Hepatocyte (in vitro differentiated cells): ENCODE results near the gene TMEM40. TPM values are rescaled to one million over a fixed set of nuclear protein-coding genes. Genes with fewer than 3 reads are reported as not detected.

Source experiments
- DNase-seq: peaks from one replicate; pipeline ENCODE4 v3.0.0-alpha.2; 2016; ENCODE audit warnings: low spot score
- H2AFZ ChIP-seq: fragments of 200-600 bp; sonication (generic); 2 replicates; pipeline ENCODE4 v1.6.0; 2016; ENCODE audit warnings: antibody characterized with exemption, mild to moderate bottlenecking
- H3K27ac ChIP-seq: fragments of 200-600 bp; sonication (generic); 2 replicates; pipeline ENCODE4 v1.5.1; 2016; ENCODE audit warnings: mild to moderate bottlenecking
- H3K27me3 ChIP-seq: fragments of 200-600 bp; sonication (generic); 2 replicates; pipeline ENCODE4 v1.6.1; 2016
- H3K36me3 ChIP-seq: fragments of 200-600 bp; sonication (generic); replicated peaks from 2 replicates; pipeline ENCODE4 v1.5.1; 2016; ENCODE audit warnings: low read depth; ENCODE audit not compliant: insufficient read depth
- H3K4me1 ChIP-seq: fragments of 200-600 bp; sonication (generic); 2 replicates; pipeline ENCODE4 v1.5.1; 2016; ENCODE audit warnings: mild to moderate bottlenecking, moderate library complexity; ENCODE audit not compliant: insufficient read depth
- H3K4me2 ChIP-seq: fragments of 200-600 bp; sonication (generic); 2 replicates; pipeline ENCODE4 v1.6.0; 2016
- H3K4me3 ChIP-seq: fragments of 200-600 bp; sonication (generic); 2 replicates; pipeline ENCODE4 v1.5.1; 2016; ENCODE audit warnings: mild to moderate bottlenecking
- H3K79me2 ChIP-seq: fragments of 200-600 bp; sonication (generic); 2 replicates; pipeline ENCODE4 v1.6.0; 2017; ENCODE audit warnings: mild to moderate bottlenecking
- H3K9me2 ChIP-seq: fragments of 200-600 bp; sonication (generic); replicated peaks from 2 replicates; pipeline ENCODE4 v1.6.0; 2017; ENCODE audit warnings: mild to moderate bottlenecking; ENCODE audit not compliant: insufficient read depth
- H3K9me3 ChIP-seq: fragments of 200-600 bp; sonication (generic); 2 replicates; pipeline ENCODE4 v1.5.1; 2016; ENCODE audit warnings: low read depth, mild to moderate bottlenecking
- H4K20me1 ChIP-seq: fragments of 200-600 bp; sonication (generic); 2 replicates; pipeline ENCODE4 v1.6.0; 2016; ENCODE audit warnings: mild to moderate bottlenecking; ENCODE audit not compliant: insufficient read depth, poor library complexity, severe bottlenecking
- EZH2 ChIP-seq: fragments of 200-600 bp; sonication (generic); IDR thresholded peaks from 2 replicates; pipeline ENCODE4 v1.6.1; 2016; ENCODE audit warnings: antibody characterized with exemption, mild to moderate bottlenecking, borderline replicate concordance
- EZH2phosphoT487 ChIP-seq: fragments of 200-600 bp; sonication (generic); IDR thresholded peaks from one replicate; pipeline ENCODE4 v1.6.1; 2018; ENCODE audit warnings: antibody characterized with exemption, mild to moderate bottlenecking, low read depth, moderate library complexity; ENCODE audit not compliant: unreplicated experiment, severe bottlenecking
- WGBS: methylation state at CpG from one replicate; pipeline ENCODE4 v1.1.6; 2016; ENCODE audit warnings: low lambda C conversion rate; ENCODE audit errors: missing lambda C conversion rate; 5-methylcytosine and 5-hydroxymethylcytosine counted together
- polyA plus RNA-seq: library from polyadenylated mRNA; unstranded; fragments of >200 nt; fragmentation: Nextera tagmentation; extraction: Ambion mirVana; gene quantifications from 2 replicates; pipeline ENCODE4 v1.2.1, GENCODE V29; 2016
- total RNA-seq: library from RNA; depleted of rRNA; stranded (reverse); fragments of >200 nt; gene quantifications from 2 replicates; pipeline ENCODE4 v1.2.3, GENCODE V29; 2014
- TF ChIP-seq, protein P1 (sequence below): fragments of 200-600 bp; sonication (generic); IDR thresholded peaks from 2 replicates; pipeline ENCODE4 v1.5.1; 2016; ENCODE audit warnings: antibody characterized with exemption, mild to moderate bottlenecking; ENCODE audit not compliant: poor library complexity

The TMEM40 gene
- total and polyA plus RNA-seq, 2 experiments from 2014 or later: 1.6 TPM; not detected in 1

DNA sequence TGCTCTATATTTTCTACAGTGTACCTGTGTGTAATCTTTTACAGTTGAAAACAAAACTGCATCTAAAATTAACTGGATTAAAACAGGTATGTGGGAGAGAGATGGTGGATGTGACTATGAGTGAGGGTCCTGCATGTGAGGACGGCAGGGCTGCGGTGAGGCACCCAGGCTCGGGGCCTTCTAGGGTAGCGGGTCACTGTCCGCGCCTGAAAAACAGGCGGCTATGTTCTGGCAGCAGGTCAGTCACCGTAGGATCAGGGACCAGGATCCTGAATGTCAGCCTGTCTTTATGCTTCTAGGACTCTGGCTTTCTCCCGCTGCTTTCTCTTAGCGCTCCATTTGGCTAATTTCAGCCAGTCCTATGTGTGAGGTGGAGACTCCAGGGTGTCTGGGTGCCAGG, 12.6 kb downstream of the TMEM40 start:
- TF ChIP-seq EZH2phosphoT487 (no peak), EZH2 (no peak)
- TF ChIP-seq, protein P1, sequence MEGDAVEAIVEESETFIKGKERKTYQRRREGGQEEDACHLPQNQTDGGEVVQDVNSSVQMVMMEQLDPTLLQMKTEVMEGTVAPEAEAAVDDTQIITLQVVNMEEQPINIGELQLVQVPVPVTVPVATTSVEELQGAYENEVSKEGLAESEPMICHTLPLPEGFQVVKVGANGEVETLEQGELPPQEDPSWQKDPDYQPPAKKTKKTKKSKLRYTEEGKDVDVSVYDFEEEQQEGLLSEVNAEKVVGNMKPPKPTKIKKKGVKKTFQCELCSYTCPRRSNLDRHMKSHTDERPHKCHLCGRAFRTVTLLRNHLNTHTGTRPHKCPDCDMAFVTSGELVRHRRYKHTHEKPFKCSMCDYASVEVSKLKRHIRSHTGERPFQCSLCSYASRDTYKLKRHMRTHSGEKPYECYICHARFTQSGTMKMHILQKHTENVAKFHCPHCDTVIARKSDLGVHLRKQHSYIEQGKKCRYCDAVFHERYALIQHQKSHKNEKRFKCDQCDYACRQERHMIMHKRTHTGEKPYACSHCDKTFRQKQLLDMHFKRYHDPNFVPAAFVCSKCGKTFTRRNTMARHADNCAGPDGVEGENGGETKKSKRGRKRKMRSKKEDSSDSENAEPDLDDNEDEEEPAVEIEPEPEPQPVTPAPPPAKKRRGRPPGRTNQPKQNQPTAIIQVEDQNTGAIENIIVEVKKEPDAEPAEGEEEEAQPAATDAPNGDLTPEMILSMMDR: no peak
- H3K9me3 ChIP-seq: no peaks in the 10 kb centered on the region
- DNase-seq: no peak
- H3K9me2 ChIP-seq: no peaks in the 10 kb centered on the region
- H3K4me1 ChIP-seq: no peaks in the 10 kb centered on the region
- no peaks in the 10 kb centered on the region for H3K36me3 ChIP-seq
- H3K27ac ChIP-seq: no peak overlapping the region
- 93% methylated on average over 10 of the region's 10 CpGs for WGBS
- H3K4me2 ChIP-seq: no peak overlapping the region
- H4K20me1 ChIP-seq: no peaks in the 10 kb centered on the region
- H2AFZ ChIP-seq: no peak overlapping the region
- no peaks in the 10 kb centered on the region for H3K79me2 ChIP-seq
- no peak overlapping the region for H3K4me3 ChIP-seq
- H3K27me3 ChIP-seq: no peaks in the 10 kb centered on the region

DNA sequence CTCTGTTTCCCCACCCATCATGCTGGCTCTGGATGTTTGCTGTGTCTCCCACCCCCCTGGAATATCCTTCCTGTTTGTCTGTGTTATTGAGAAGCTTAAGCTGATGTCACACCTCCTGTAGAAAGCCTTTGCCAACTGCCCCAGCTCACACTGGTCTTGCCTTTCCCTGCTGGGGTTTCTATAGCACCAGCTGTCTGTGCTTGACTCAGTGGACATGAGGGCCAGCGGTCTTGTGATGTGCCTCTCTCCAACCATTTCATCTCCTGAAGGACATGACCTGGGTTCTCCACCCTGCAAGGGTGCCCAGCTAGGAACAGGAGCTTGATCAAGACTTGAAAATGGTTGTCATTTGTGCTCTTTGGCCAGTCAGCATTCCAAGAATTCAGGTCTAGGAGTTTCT, 14.7 kb downstream of the TMEM40 start:
- Histone ChIP-seq H4K20me1 (no peaks in the 10 kb centered on the region), H3K4me3 (no peak overlapping the region), H3K9me3 (no peaks in the 10 kb centered on the region), H3K27me3 (no peaks in the 10 kb centered on the region), H3K79me2 (no peaks in the 10 kb centered on the region), H2AFZ (no peak overlapping the region), H3K27ac (no peak overlapping the region), H3K4me1 (no peaks in the 10 kb centered on the region), H3K9me2 (no peaks in the 10 kb centered on the region), H3K4me2 (no peak overlapping the region), H3K36me3 (no peaks in the 10 kb centered on the region)
- 100% methylated on average over 1 of the region's 1 CpG for WGBS
- TF ChIP-seq EZH2phosphoT487: no peak
- TF ChIP-seq, protein P1: no peak
- TF ChIP-seq EZH2: no peak
- DNase-seq: no peak

DNA sequence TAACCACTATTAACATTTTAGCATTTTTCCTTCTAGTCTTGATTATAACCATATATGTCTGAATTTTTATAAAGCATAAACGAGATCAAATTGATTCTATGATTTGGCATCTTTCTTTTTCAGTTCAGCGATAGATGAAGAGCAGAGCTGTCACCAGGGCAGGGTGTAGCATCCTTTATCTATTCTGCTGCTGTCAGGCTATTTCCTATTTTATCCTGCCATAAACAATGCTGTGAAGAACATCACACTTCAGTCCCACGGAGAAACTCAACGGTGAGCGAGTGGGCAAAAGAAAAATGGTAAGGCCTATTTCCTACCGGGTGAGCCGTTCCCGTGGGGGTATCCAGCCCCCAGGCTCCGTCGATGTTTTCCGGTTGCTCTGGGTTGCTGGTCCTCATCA, 15.5 kb downstream of the TMEM40 start:
- Histone ChIP-seq H3K4me1 (no peaks in the 10 kb centered on the region), H3K36me3 (no peaks in the 10 kb centered on the region), H2AFZ (no peak overlapping the region), H3K79me2 (no peaks in the 10 kb centered on the region), H3K9me2 (no peaks in the 10 kb centered on the region), H3K27me3 (no peaks in the 10 kb centered on the region), H3K27ac (no peak overlapping the region), H3K4me2 (no peak overlapping the region), H3K4me3 (no peak overlapping the region), H3K9me3 (no peaks in the 10 kb centered on the region), H4K20me1 (no peaks in the 10 kb centered on the region)
- TF ChIP-seq EZH2phosphoT487 (no peak), EZH2 (no peak)
- TF ChIP-seq, protein P1: no peak
- DNase-seq: no peak
- 86% methylated on average over 11 of the region's 11 CpGs for WGBS

DNA sequence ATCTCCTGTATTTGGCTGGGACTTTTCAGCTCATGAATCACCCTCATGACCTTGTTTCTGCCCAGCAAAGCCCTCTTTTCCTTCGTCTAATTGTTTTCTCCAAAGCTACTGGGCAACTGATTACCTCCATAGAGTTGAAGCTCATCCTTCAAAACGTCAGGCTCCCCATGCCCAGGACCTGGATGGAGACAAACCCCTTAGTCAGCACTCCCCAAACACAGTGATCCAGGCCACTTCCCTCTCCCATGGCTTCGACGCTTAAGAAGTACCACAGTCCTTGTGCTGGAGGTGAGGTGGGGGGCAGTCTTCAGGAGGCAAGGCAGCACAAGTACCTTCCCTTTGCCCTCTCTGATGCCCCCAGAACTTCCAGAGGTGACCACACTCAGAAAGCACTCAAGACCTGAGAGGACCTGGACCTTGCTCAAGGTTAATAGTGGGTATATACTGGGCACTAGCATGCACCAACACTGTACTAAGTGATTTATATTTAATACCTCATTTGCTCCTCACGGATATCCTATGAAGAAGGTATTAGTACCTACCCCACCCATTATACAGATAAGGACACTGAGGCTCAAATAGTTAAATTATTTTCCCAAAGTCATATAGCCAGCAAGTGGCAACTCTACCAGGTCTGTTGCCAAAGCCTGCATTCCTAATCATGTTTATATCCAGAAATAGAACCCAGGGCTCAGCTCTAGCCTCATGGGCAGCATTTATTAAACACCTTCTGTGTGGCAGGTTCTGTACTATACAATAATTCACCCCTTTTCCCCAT, 16.5 kb downstream of the TMEM40 start:
- H2AFZ ChIP-seq: no peak overlapping the region
- H3K4me1 ChIP-seq: no peaks in the 10 kb centered on the region
- DNase-seq: no peak
- H3K9me2 ChIP-seq: no peaks in the 10 kb centered on the region
- no peak overlapping the region for H3K4me2 ChIP-seq
- H3K79me2 ChIP-seq: no peaks in the 10 kb centered on the region
- H3K9me3 ChIP-seq: no peaks in the 10 kb centered on the region
- WGBS: 78% methylated on average over 5 of the region's 5 CpGs
- TF ChIP-seq EZH2phosphoT487 (no peak), EZH2 (no peak)
- TF ChIP-seq, protein P1: no peak
- no peak overlapping the region for H3K27ac ChIP-seq
- no peaks in the 10 kb centered on the region for H3K36me3 ChIP-seq
- no peak overlapping the region for H3K4me3 ChIP-seq
- H3K27me3 ChIP-seq: no peaks in the 10 kb centered on the region
- H4K20me1 ChIP-seq: no peaks in the 10 kb centered on the region
